ENCODE measurements around the gene RBM45.

DNA sequence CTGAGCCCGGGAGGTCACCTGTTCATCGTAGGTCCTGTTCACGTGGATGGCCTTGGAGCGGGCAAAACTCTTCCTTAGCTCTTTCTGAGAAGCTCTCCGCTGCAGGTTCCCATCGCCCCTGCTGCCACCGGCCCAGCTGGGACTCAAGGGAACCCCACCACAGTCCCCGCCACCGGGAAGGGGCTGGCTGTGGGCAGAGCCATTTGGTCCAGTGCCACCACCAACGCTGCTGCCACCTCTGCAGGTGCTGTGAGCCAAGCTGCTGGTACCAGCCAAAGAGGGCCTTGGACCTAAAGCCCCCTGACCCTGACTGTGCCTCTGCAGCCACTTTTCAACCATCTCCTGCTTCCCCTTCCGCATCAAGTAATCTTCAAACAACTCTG is 40.2 kb upstream of the RBM45 start:
- TF ChIP-seq CTCF (conservative IDR thresholded peaks at IDR 0.05; ENCODE audit: low read length) (no peak), EZH2phosphoT487 (IDR thresholded peaks at IDR 0.05; ENCODE audit: borderline replicate concordance) (no peak)

Measured in Loucy (cell line).